Immature natural killer cell (primary cell): Measurements from ENCODE around the gene DRD4. TPM values are rescaled to one million over a fixed set of nuclear protein-coding genes. Genes with fewer than 3 reads are reported as not detected.
"Not testable (repeated sequence)": the region's sequence is repeated elsewhere in the genome, so short reads cannot be mapped to it uniquely, and the experiment has no call there.

Experiments
- DNase-seq, 3 donors: peaks; one replicate each; pipeline ENCODE4 v3.0.0; 2022; ENCODE audit warnings: mixed read lengths in 1 of 3
- H3K27ac Mint-ChIP-seq, 6 donors: one replicate each; pipeline ENCODE4 v1.8.0; 2020; ENCODE audit warnings: mixed read lengths in 6 of 6, mild to moderate bottlenecking in 5 of 6, inconsistent platforms in 4 of 6, moderate library complexity in 3 of 6
- H3K27me3 Mint-ChIP-seq, 3 donors: one replicate each; pipeline ENCODE4 v1.8.0; 2020 to 2021; ENCODE audit warnings: low read depth in 3 of 3, mild to moderate bottlenecking in 3 of 3, mixed read lengths in 3 of 3, moderate library complexity in 3 of 3, inconsistent platforms in 1 of 3
- H3K36me3 Mint-ChIP-seq, 3 donors: one replicate each; pipeline ENCODE4 v1.8.0; 2020; ENCODE audit warnings: mixed read lengths in 3 of 3, inconsistent platforms in 2 of 3, mild to moderate bottlenecking in 2 of 3
- H3K4me1 Mint-ChIP-seq, 2 donors: one replicate each; pipeline ENCODE4 v1.8.0; 2020; ENCODE audit warnings: inconsistent platforms in 2 of 2, mild to moderate bottlenecking in 2 of 2, mixed read lengths in 2 of 2, moderate library complexity in 1 of 2
- H3K4me3 Mint-ChIP-seq, 5 donors: one replicate each; pipeline ENCODE4 v1.8.0; 2020; ENCODE audit warnings: mild to moderate bottlenecking in 5 of 5, mixed read lengths in 5 of 5, inconsistent platforms in 3 of 5, moderate library complexity in 3 of 5
- H3K9me3 Mint-ChIP-seq, 6 donors: one replicate each; pipeline ENCODE4 v1.8.0; 2020; ENCODE audit warnings: mild to moderate bottlenecking in 6 of 6, mixed read lengths in 6 of 6, inconsistent platforms in 4 of 6, moderate library complexity in 3 of 6
- polyA plus RNA-seq, 3 donors: library from polyadenylated mRNA; unstranded; fragments of 300-500 nt; fragmentation: Illumina TruSeq; gene quantifications; one replicate each; pipeline ENCODE4 v1.2.3, GENCODE V29; 2021

Gene DRD4
- polyA plus RNA-seq, 3 donors from 2014 or later: not detected

DNA sequence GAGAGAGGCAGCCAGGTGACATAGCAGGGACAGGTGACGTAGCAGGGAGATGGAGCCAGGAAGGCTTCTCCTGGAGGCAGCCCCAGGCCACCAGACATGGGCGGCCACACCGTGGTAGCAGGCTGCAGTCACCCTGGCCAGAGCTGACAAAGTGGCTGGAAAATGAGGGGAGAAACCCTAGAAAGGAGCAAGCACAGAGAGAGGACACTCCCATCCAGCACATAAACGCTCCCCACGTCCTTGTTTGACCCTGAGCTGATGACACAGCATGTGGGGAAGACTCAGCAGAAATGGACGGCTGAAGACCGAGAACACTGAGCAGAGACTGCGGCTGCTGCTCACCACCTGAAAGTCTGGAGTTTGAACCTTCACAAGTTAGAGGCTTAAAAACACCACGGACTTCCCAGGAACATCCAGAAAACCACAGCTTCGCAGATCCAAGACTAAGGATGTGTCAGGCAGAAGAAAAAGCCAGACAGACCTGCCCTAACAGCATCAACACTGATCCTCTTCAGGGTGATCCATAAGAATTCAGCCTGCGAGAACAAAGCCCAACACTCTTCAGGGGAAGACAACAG, 28.7 kb downstream of the DRD4 start:
- Mint-ChIP-seq H3K36me3 (peaks cover 0 to 7% (median 0%) of the 10 kb centered on the region in 3 donors), H3K4me3 (no peak overlapping the region), H3K4me1 (no peaks in the 10 kb centered on the region), H3K9me3 (no peaks in the 10 kb centered on the region), H3K27ac (peak overlapping the region in 1 of 6 donors; percentile 34), H3K27me3 (peaks cover 0 to 2% (median 0%) of the 10 kb centered on the region in 3 donors)
- DNase-seq: no peak

DNA sequence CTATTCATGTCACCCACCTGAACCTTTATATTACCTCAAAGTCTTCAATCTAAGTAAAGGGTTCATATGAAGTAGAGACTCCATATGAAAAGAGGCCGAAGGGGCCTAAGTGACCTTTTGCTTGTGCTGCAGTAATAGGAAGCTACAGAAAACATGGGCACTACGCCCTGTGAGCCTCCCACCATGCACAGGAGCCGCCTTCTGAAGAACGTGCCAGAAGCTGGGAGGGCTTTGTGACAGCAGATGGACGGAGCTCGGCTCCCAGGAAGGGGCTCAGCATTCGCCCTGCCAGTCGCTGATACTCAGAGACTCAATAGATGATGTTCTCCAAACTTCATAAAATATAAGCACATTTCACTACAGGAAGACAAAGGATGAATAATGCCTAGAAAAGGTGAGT, 36.8 kb downstream of the DRD4 start:
- no peaks in the 10 kb centered on the region for H3K9me3 Mint-ChIP-seq
- no peaks in the 10 kb centered on the region for H3K4me1 Mint-ChIP-seq
- peaks cover 8 to 21% (median 9%) of the 10 kb centered on the region in 3 donors for H3K36me3 Mint-ChIP-seq
- H3K4me3 Mint-ChIP-seq: no peak overlapping the region
- no peak for DNase-seq
- H3K27me3 Mint-ChIP-seq: no peaks in the 10 kb centered on the region
- no peak overlapping the region for H3K27ac Mint-ChIP-seq

DNA sequence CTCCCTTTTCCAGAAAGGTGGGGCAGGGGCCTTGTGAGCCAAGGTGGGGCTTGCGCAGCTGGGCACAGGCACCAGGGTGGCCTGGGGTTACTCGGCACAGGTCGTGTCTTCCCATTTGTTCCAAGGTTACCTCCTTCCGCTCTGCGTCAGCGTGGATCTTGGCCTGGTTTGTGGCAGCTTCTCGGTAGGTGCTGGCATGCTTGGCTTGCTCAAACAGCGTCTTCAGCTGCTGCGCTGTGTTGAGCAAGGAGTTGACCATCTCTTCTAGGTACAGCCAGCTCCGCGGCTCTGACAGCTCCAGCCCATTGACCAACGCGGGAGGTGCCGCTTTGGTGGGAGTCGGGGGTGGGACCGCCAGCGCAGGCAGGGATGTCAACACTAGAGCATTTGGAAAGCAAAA, 37.3 kb downstream of the DRD4 start:
- no peak overlapping the region for H3K4me3 Mint-ChIP-seq
- H3K27me3 Mint-ChIP-seq: no peaks in the 10 kb centered on the region
- H3K36me3 Mint-ChIP-seq: peaks cover 8 to 21% (median 9%) of the 10 kb centered on the region in 3 donors
- no peaks in the 10 kb centered on the region for H3K4me1 Mint-ChIP-seq
- H3K27ac Mint-ChIP-seq: no peak overlapping the region
- H3K9me3 Mint-ChIP-seq: no peaks in the 10 kb centered on the region
- no peak for DNase-seq

DNA sequence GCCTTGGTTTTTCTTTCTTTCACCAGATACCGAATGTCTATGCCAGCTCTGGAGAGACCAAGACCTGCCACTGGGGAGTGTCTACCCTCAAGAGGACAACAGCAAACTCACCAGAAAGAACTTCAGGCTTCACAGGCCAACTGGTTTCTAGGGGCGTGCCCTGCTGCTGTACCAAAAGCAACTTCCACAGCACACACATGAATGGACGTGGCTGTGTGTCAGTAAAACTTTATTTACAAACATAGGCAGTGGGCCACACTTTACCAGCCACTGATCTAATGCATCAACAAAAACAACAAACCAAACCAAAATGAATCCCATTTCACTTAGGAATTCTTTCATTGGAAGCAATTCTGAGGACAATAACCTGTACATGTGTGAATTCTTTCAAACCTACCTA, 41.2 kb downstream of the DRD4 start:
- H3K36me3 Mint-ChIP-seq: peaks cover 12 to 31% (median 20%) of the 10 kb centered on the region in 3 donors
- no peak overlapping the region for H3K27ac Mint-ChIP-seq
- no peaks in the 10 kb centered on the region for H3K9me3 Mint-ChIP-seq
- H3K4me1 Mint-ChIP-seq: no peaks in the 10 kb centered on the region
- no peak for DNase-seq
- no peaks in the 10 kb centered on the region for H3K27me3 Mint-ChIP-seq
- no peak overlapping the region for H3K4me3 Mint-ChIP-seq

DNA sequence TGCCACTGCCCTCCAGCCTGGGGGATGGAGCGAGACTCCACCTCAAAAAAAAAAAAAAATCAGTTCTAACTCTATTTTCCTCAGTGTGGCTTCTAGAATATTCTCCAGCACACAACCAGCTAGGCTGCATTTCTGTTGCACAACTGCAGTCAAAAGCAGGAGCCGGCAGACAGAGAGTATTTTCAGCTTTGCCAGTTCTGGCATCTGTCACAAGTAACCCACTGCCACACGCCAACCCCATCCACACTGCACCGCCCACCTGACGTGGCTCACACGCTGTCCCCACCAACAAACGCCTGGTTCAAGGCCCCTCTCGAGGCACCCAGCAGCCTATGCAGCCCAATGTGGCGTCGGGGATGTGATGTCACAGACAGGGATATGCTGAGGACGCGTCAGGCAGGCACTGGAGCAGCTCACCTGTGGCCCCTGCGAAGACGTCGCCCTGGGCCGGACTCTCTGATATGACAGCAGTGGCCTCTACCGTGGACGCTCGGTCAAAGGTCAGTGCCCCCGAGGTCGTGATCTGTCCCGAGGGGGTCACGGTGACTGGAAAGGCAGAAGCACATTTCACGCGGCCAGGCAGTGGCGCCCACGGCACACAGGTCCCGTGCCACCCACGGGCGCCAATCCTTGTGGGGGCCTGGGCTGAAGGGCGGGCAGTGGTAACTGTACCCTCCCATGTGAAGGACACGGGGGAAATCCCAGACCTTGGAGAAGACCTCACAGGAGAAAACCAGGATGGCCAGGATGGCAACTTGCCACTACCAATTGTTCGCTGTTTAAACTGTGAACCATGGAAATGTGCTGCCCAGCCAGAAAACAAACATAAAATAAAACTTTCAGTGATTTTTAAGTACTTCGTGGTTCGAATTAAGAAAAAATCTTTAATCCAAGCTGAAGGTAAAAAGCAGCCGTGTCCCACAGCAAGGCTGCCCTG, 42.5 kb downstream of the DRD4 start:
- Mint-ChIP-seq H3K4me3 (no peak overlapping the region), H3K36me3 (peaks cover 14 to 36% (median 28%) of the 10 kb centered on the region in 3 donors), H3K27ac (no peak overlapping the region), H3K4me1 (no peaks in the 10 kb centered on the region), H3K27me3 (no peaks in the 10 kb centered on the region), H3K9me3 (no peaks in the 10 kb centered on the region)
- DNase-seq: no peak

DNA sequence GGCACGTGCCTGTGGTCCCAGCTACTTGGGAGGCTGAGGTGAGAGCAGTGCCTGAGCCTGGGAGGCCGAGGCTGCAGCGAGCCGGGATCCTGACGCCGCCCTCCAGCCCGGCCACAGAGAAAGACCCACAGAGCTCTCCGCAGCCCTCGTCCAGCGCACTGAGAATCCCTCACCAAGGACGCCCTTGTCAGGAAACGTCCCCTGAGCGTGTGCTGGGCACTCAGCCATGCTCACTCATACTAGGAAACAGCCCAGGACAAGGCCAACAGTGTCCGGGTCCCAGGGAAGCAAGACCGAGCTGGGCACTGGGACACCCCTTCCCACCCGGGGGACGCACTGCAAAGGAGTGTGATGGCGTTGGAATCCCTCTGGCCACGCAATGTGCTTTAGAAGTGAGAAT, 43.4 kb downstream of the DRD4 start:
- Mint-ChIP-seq H3K36me3 (peaks cover 14 to 37% (median 29%) of the 10 kb centered on the region in 3 donors), H3K4me3 (no peak overlapping the region), H3K9me3 (no peaks in the 10 kb centered on the region), H3K4me1 (no peaks in the 10 kb centered on the region), H3K27ac (no peak overlapping the region), H3K27me3 (no peaks in the 10 kb centered on the region)
- DNase-seq: no peak

DNA sequence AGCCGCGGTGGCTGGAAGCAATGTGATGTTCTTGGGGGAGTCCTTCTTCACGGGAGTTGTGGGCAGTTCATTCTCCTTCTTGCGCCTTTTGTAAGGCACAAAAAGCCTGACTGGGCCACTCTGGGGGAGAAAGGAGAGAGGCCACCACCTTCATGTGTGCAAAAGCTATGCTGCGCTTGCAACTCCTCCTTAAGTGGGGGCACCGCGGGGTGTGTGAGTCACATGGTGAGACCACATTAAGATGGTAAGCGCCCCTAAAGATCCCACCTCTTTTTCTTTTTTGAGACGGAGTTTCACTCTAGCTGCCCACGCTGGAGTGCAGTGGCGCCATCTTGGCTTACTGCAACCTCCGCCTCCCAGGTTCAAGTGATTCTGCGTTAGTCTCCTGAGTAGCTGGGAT, 43.9 kb downstream of the DRD4 start:
- no peak for DNase-seq
- Mint-ChIP-seq H3K9me3 (no peaks in the 10 kb centered on the region), H3K4me1 (no peaks in the 10 kb centered on the region), H3K4me3 (no peak overlapping the region), H3K27ac (no peak overlapping the region), H3K27me3 (no peaks in the 10 kb centered on the region), H3K36me3 (peaks cover 14 to 37% (median 29%) of the 10 kb centered on the region in 3 donors)

DNA sequence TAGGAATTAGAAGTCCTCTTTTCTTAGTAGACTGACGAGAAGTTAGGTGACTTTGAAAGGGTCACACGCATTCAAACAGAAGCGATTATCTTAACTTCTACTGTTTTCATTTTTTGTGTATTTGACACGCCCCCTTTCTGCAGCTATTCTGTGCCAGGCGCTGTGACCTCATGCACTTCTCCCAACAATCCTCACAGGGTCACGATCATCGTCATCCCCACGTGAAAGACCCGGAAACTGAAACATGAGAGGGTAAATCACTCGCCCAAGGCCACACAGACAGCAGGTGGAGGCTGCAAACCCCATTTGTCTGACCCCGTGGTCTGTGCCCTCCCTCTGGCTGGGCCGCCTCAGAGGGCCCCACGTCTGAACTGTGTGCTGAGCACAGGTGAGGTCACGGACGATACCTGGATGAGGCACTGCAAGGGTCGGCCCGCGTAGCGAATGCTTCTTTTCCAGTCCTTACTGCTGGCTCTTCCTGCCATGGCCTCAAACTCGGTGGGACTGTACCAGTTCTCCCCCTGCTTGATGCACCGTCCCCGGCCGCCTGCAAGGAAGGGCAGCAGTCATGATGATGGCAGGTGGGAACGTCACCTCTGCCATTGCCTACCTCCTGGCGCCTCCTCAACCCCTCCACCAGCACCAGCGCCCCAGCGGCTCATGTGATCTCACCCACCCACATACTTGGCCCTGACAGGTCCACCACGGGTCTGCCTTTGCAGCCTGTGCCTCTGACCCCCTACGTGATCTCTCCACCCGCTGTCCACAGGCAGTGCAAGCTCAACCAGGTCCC, 49.6 kb downstream of the DRD4 start:
- H3K9me3 Mint-ChIP-seq: no peaks in the 10 kb centered on the region
- peak overlapping the region in 1 of 6 donors; percentile 14 for H3K27ac Mint-ChIP-seq
- DNase-seq: no peak
- peaks cover 1 to 3% of the 10 kb centered on the region in 2 donors for H3K4me1 Mint-ChIP-seq
- peaks cover 14 to 43% (median 34%) of the 10 kb centered on the region in 3 donors for H3K36me3 Mint-ChIP-seq
- peaks cover 0 to 2% (median 0%) of the 10 kb centered on the region in 3 donors for H3K27me3 Mint-ChIP-seq
- no peak overlapping the region for H3K4me3 Mint-ChIP-seq

DNA sequence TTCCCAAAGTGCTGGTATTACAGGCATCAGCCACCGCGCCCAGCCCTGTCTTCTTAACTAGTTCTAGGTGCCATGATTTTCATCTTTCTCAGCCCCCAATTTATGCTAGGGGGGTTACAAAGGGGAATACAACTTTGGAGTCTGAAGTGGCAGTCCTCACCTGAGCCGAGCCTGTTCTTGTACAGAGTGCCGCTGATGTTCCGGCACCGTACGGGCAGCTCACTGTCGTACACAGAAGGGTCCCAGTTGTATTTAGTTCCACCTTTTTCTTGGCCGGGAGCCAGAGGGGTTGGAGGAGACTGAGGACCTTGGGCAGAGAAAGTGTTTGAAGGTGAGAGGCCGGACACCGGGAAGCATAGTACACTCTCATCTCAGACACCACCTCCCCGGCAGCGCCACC, 50.7 kb downstream of the DRD4 start:
- no peak for DNase-seq
- Mint-ChIP-seq H3K9me3 (no peaks in the 10 kb centered on the region), H3K36me3 (peaks cover 11 to 32% (median 23%) of the 10 kb centered on the region in 3 donors), H3K4me1 (peaks cover 8 to 11% of the 10 kb centered on the region in 2 donors), H3K4me3 (no peak overlapping the region), H3K27ac (no peak overlapping the region), H3K27me3 (peaks cover 0 to 2% (median 0%) of the 10 kb centered on the region in 3 donors)

DNA sequence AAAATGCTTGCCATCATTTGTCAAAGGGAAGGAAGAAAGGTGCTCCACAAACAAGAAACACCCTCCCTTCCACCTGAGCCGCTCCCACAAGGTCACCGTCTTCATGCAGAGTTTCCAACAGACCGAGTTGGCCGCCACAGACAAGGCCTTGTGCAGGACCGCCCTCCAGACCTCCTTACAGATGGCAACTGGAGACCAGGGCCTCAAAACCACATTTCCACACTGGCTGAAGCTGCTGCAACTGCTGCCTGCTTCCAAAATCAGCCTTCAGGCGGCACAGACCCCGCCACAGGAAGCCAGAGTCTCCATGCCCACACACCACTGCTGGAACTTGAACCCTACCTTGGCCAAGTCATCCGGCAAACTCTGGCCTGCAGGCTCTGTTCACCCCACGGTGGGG, 51.6 kb downstream of the DRD4 start:
- DNase-seq: no peak
- Mint-ChIP-seq H3K4me1 (peaks cover 17 to 21% of the 10 kb centered on the region in 2 donors), H3K27me3 (peaks cover 0 to 5% (median 2%) of the 10 kb centered on the region in 3 donors), H3K27ac (no peak overlapping the region), H3K9me3 (no peaks in the 10 kb centered on the region), H3K4me3 (no peak overlapping the region), H3K36me3 (peaks cover 3 to 23% (median 16%) of the 10 kb centered on the region in 3 donors)

DNA sequence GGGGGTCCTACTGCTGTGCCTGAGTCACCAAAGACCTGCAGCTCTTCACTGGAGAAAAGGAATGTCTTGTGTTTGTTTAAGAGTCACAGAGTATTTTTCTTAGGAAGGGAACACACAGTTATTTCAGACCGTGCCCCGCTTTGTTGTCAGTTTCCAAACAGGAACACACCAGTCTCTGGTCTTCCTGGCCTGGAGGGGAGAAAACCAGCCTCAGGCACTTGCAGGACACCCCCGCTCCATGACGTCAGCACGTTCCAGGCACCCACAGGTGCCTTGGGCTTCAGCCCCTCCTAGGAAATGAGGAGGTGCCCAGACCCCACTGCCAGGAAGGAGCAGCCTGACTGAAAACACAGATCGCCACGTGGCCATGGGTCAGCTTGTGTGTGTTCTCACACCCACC, 52.6 kb downstream of the DRD4 start:
- Mint-ChIP-seq H3K4me3 (no peak overlapping the region), H3K4me1 (peaks cover 19 to 23% of the 10 kb centered on the region in 2 donors), H3K9me3 (no peaks in the 10 kb centered on the region), H3K36me3 (peaks cover 0 to 13% (median 7%) of the 10 kb centered on the region in 3 donors), H3K27ac (no peak overlapping the region), H3K27me3 (peaks cover 0 to 5% (median 2%) of the 10 kb centered on the region in 3 donors)
- no peak for DNase-seq

DNA sequence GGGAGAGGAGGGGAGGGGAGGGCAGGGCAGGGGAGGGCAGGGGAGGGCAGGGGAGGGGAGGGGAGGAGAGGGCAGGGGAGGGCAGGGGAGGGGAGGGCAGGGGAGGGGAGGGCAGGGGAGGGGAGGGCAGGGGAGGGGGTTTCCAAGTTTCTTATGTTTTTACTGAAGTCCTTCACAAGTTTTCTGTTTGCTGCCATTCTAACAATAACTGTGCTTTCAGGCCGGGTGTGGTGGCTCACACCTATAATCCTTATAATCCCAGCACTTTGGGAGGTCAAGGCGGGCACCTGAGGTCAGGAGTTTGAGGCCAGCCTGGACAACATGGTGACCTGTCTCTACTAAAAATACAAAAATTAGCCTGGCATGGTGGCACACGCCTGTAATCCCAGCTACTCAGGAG, 53.2 kb downstream of the DRD4 start:
- DNase-seq, H3K27ac Mint-ChIP-seq, H3K9me3 Mint-ChIP-seq, H3K4me3 Mint-ChIP-seq: not testable (repeated sequence)
- H3K27me3 Mint-ChIP-seq: peaks cover 0 to 11% (median 2%) of the 10 kb centered on the region in 3 donors
- H3K4me1 Mint-ChIP-seq: peaks cover 19 to 23% of the 10 kb centered on the region in 2 donors
- peaks cover 0 to 13% (median 6%) of the 10 kb centered on the region in 3 donors for H3K36me3 Mint-ChIP-seq
